Measurements from ENCODE around the gene GJA4. TPM values are rescaled to one million over a fixed set of nuclear protein-coding genes. Genes with fewer than 3 reads are reported as not detected.

GJA4 gene
- total RNA-seq: 10 to 100 TPM; 14.4 to 41.4 (median 27.7) TPM

- H3K27ac ChIP-seq: peak within 1 kb of the TSS; percentile 65 to 79 (median 78)
- intact Hi-C loops (cut with DNase I; ENCODE audit: low total_unique reads) (loop anchor here (5.0 kb wide), 1 partner anchor 44 kb away; no protein-coding TSS in a partner anchor), in situ Hi-C loops (cut with MboI; ENCODE audit: low sequenced_read_pairs in 4 of 4) (no loop called here)
- peaks cover 0 to 7% (median 2%) of the 10 kb centered on the region in 3 donors for H3K27me3 ChIP-seq
- no peak for DNase-seq
- peak in 1 of 2 donors; percentile 42 for TF ChIP-seq POLR2A (IDR thresholded peaks at IDR 0.05)
- TF ChIP-seq, protein P1, sequence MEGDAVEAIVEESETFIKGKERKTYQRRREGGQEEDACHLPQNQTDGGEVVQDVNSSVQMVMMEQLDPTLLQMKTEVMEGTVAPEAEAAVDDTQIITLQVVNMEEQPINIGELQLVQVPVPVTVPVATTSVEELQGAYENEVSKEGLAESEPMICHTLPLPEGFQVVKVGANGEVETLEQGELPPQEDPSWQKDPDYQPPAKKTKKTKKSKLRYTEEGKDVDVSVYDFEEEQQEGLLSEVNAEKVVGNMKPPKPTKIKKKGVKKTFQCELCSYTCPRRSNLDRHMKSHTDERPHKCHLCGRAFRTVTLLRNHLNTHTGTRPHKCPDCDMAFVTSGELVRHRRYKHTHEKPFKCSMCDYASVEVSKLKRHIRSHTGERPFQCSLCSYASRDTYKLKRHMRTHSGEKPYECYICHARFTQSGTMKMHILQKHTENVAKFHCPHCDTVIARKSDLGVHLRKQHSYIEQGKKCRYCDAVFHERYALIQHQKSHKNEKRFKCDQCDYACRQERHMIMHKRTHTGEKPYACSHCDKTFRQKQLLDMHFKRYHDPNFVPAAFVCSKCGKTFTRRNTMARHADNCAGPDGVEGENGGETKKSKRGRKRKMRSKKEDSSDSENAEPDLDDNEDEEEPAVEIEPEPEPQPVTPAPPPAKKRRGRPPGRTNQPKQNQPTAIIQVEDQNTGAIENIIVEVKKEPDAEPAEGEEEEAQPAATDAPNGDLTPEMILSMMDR (IDR thresholded peaks at IDR 0.05 in 4 of 5, conservative IDR thresholded peaks at IDR 0.05 in 1 of 5): no peak
- no peaks in the 10 kb centered on the region for H3K9me3 ChIP-seq
- H3K4me1 ChIP-seq: peaks cover 3 to 11% of the 10 kb centered on the region in 2 donors
- peaks cover 0 to 10% of the 10 kb centered on the region in 2 donors for H3K36me3 ChIP-seq
- no peak for ATAC-seq
- peak within 1 kb of the TSS; percentile 47 to 62 (median 55) for H3K4me3 ChIP-seq
These were observed at the start of gene GJA4 for GRCh38 chr1:34792868-34793727. TSS of gene GJA4 (plus strand) at chr1:34792999. CDS start at chr1:34794214, 1,215 bp downstream.

DNA sequence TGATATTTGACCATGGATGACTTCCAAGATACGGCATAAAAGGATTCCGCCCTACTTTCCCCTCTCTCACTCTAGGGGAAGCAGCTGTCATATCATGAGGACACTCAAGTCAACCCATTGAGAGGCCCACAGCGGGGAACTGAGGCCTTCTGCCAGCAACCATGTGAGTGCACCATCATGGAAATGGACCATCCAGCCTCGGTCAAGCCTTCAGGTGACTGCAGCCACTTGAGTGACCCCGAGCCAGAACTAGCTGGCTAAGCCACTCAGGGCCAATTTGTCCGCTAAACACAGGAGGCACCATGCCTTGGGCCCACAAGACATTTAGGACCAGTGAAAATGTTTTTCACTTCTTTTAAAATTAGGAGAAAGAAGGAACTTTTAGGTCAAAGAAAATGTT is 49.0 kb upstream of the GJA4 start:
- Histone ChIP-seq H3K36me3 (no peaks in the 10 kb centered on the region), H3K4me3 (no peak overlapping the region), H3K27me3 (peaks cover 0 to 5% (median 0%) of the 10 kb centered on the region in 3 donors), H3K9me3 (no peaks in the 10 kb centered on the region), H3K4me1 (no peaks in the 10 kb centered on the region), H3K27ac (no peak overlapping the region)
- in situ Hi-C loops (cut with MboI; ENCODE audit: low sequenced_read_pairs in 4 of 4): loop anchor here (10.0 to 25.0 kb wide), 2 partner anchors 1106 to 1109 kb away; no protein-coding TSS in a partner anchor
- intact Hi-C loops (cut with DNase I; ENCODE audit: low total_unique reads): loop anchor here (2.0 kb wide), 1 partner anchor 1111 kb away; no protein-coding TSS in a partner anchor
- TF ChIP-seq POLR2A (IDR thresholded peaks at IDR 0.05): no peak
- TF ChIP-seq, protein P1 (IDR thresholded peaks at IDR 0.05 in 4 of 5, conservative IDR thresholded peaks at IDR 0.05 in 1 of 5): no peak
- DNase-seq (no peak), ATAC-seq (no peak)

- H3K36me3 ChIP-seq: no peaks in the 10 kb centered on the region
- H3K9me3 ChIP-seq: no peaks in the 10 kb centered on the region
- peaks cover 0 to 5% (median 0%) of the 10 kb centered on the region in 3 donors for H3K27me3 ChIP-seq
- intact Hi-C loops (cut with DNase I; ENCODE audit: low total_unique reads) (no loop called here), in situ Hi-C loops (cut with MboI; ENCODE audit: low sequenced_read_pairs in 4 of 4) (loop anchor here (10.0 to 25.0 kb wide), 2 partner anchors 1108 to 1110 kb away; no protein-coding TSS in a partner anchor)
- no peaks in the 10 kb centered on the region for H3K4me1 ChIP-seq
- no peak overlapping the region for H3K27ac ChIP-seq
- no peak for TF ChIP-seq POLR2A (IDR thresholded peaks at IDR 0.05)
- ATAC-seq: no peak
- H3K4me3 ChIP-seq: no peak overlapping the region
- DNase-seq: no peak
These were observed 47.9 kb upstream of the GJA4 start for GRCh38 chr1:34744851-34745250.

- in situ Hi-C loops (cut with MboI; ENCODE audit: low sequenced_read_pairs in 4 of 4): loop anchor here (10.0 to 25.0 kb wide), 2 partner anchors 1108 to 1111 kb away; no protein-coding TSS in a partner anchor
- intact Hi-C loops (cut with DNase I; ENCODE audit: low total_unique reads): no loop called here
These were observed 47.1 kb upstream of the GJA4 start for GRCh38 chr1:34745666-34746065.

More at GRCh38 chr1:34745666-34746065, 47.1 kb upstream of the GJA4 start:
- H3K27ac ChIP-seq: no peak overlapping the region
- H3K4me1 ChIP-seq: no peaks in the 10 kb centered on the region
- H3K4me3 ChIP-seq: no peak overlapping the region
- DNase-seq (no peak), ATAC-seq (no peak)
- peaks cover 0 to 5% (median 0%) of the 10 kb centered on the region in 3 donors for H3K27me3 ChIP-seq
- no peaks in the 10 kb centered on the region for H3K9me3 ChIP-seq
- H3K36me3 ChIP-seq: no peaks in the 10 kb centered on the region
- TF ChIP-seq, protein P1 (IDR thresholded peaks at IDR 0.05 in 4 of 5, conservative IDR thresholded peaks at IDR 0.05 in 1 of 5): no peak
- TF ChIP-seq POLR2A (IDR thresholded peaks at IDR 0.05): no peak

Data from gastrocnemius medialis (tissue), 4 donors.